Measurements from ENCODE around the gene PLXND1. TPM values are rescaled to one million over a fixed set of nuclear protein-coding genes. Genes with fewer than 3 reads are reported as not detected.

The PLXND1 gene
- total RNA-seq, 4 donors from 2014 or later, result 13.1 to 305 (median 48.2) TPM

- Histone ChIP-seq H3K4me3 (no peak overlapping the region), H3K4me1 (peaks cover 0 to 21% (median 0%) of the 10 kb centered on the region in 4 donors), H3K27me3 (no peaks in the 10 kb centered on the region), H3K9me3 (no peaks in the 10 kb centered on the region), H3K36me3 (peaks cover 0 to 10% (median 0%) of the 10 kb centered on the region in 3 donors), H3K27ac (peak overlapping the region in 1 of 4 donors; percentile 27)
- no peak for TF ChIP-seq POLR2A (IDR thresholded peaks at IDR 0.05)
- DNase-seq, result peak in 1 of 3 donors; percentile 71
Measured at GRCh38 chr3:129586746-129587430, 19.6 kb downstream of the PLXND1 start.

DNA sequence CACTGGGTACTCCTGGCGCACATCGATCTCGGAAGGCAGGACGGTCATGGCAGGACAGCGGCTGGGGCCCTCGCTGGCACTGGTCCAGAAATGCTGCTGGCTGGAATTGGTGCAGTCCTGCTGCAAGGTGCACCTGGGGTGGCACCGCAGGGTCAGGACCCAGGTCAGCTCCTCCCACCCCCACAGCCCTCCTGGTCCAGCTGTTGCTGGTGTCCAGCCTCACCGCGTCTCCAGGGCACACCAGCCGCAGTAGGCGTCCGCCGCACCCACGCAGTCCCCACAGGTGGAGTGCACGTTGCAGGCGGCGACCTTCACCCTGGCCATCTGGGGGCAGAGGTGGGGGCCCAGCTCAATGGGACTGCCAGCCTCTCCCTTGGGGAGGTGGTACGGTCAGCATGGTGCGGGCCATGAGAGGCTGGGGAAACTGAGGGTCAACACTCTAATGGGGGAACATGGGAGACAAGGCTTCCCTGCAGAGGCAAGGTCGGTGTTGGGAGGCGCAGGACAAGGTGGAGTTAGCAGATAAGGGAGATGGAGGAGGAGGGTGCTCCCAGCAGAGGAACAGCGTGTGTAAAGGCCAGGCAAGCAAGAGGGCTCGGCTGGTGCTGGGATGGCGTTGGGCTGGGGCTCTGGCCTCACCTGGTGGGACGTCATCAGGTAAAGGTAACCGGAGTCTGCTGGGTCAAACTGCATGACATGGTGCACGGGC lies 20.4 kb downstream of the PLXND1 start:
- no peak for DNase-seq
- Histone ChIP-seq H3K27me3 (no peaks in the 10 kb centered on the region), H3K4me3 (no peak overlapping the region), H3K9me3 (no peaks in the 10 kb centered on the region), H3K27ac (no peak overlapping the region), H3K4me1 (peaks cover 0 to 14% (median 0%) of the 10 kb centered on the region in 4 donors), H3K36me3 (peaks cover 0 to 13% (median 0%) of the 10 kb centered on the region in 3 donors)
- TF ChIP-seq, protein P1, sequence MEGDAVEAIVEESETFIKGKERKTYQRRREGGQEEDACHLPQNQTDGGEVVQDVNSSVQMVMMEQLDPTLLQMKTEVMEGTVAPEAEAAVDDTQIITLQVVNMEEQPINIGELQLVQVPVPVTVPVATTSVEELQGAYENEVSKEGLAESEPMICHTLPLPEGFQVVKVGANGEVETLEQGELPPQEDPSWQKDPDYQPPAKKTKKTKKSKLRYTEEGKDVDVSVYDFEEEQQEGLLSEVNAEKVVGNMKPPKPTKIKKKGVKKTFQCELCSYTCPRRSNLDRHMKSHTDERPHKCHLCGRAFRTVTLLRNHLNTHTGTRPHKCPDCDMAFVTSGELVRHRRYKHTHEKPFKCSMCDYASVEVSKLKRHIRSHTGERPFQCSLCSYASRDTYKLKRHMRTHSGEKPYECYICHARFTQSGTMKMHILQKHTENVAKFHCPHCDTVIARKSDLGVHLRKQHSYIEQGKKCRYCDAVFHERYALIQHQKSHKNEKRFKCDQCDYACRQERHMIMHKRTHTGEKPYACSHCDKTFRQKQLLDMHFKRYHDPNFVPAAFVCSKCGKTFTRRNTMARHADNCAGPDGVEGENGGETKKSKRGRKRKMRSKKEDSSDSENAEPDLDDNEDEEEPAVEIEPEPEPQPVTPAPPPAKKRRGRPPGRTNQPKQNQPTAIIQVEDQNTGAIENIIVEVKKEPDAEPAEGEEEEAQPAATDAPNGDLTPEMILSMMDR (IDR thresholded peaks at IDR 0.05), result no peak
- TF ChIP-seq POLR2A (IDR thresholded peaks at IDR 0.05), result no peak

GRCh38 chr3:129584631-129585030 lies 21.8 kb downstream of the PLXND1 start:
- no peak for TF ChIP-seq POLR2A (IDR thresholded peaks at IDR 0.05)
- TF ChIP-seq, protein P1 (IDR thresholded peaks at IDR 0.05), result no peak
- DNase-seq, result no peak
- H3K36me3 ChIP-seq, result peaks cover 0 to 13% (median 0%) of the 10 kb centered on the region in 3 donors
- no peaks in the 10 kb centered on the region for H3K9me3 ChIP-seq
- H3K27me3 ChIP-seq, result no peaks in the 10 kb centered on the region
- no peak overlapping the region for H3K27ac ChIP-seq
- H3K4me3 ChIP-seq, result no peak overlapping the region
- peaks cover 0 to 14% (median 0%) of the 10 kb centered on the region in 4 donors for H3K4me1 ChIP-seq

GRCh38 chr3:129583289-129583688 lies 23.2 kb downstream of the PLXND1 start:
- Histone ChIP-seq H3K27ac (no peak overlapping the region), H3K4me3 (no peak overlapping the region), H3K4me1 (peaks cover 0 to 15% (median 6%) of the 10 kb centered on the region in 4 donors), H3K27me3 (no peaks in the 10 kb centered on the region), H3K36me3 (peaks cover 0 to 13% (median 0%) of the 10 kb centered on the region in 3 donors), H3K9me3 (no peaks in the 10 kb centered on the region)
- TF ChIP-seq POLR2A (IDR thresholded peaks at IDR 0.05), result no peak
- TF ChIP-seq, protein P1 (IDR thresholded peaks at IDR 0.05), result no peak
- DNase-seq, result no peak

DNA sequence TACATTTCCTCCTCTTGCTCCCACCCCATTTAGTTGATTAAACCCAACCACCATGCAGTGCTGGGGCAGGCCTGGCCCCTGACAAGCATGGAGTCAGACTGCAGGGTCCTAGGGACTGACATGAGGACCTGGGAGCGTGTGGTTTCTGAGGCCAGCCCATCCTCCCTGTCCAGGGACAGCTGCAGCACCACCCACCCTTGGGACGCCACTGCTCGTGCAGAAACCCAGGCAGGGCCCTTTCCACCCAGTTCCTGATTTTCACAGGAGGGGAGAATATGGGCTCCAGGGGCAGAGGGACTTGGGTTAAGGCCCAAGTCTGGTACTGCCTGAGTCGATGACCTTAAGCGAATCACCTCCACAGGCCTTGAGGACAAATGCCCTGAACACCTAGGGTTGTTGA lies 23.7 kb downstream of the PLXND1 start:
- TF ChIP-seq, protein P1 (IDR thresholded peaks at IDR 0.05), result no peak
- no peak for TF ChIP-seq POLR2A (IDR thresholded peaks at IDR 0.05)
- H3K27me3 ChIP-seq, result no peaks in the 10 kb centered on the region
- peak overlapping the region in 1 of 4 donors; percentile 10 for H3K27ac ChIP-seq
- H3K4me3 ChIP-seq, result no peak overlapping the region
- no peak for DNase-seq
- H3K9me3 ChIP-seq, result no peaks in the 10 kb centered on the region
- peaks cover 0 to 20% (median 10%) of the 10 kb centered on the region in 4 donors for H3K4me1 ChIP-seq
- H3K36me3 ChIP-seq, result peaks cover 0 to 13% (median 0%) of the 10 kb centered on the region in 3 donors

DNA sequence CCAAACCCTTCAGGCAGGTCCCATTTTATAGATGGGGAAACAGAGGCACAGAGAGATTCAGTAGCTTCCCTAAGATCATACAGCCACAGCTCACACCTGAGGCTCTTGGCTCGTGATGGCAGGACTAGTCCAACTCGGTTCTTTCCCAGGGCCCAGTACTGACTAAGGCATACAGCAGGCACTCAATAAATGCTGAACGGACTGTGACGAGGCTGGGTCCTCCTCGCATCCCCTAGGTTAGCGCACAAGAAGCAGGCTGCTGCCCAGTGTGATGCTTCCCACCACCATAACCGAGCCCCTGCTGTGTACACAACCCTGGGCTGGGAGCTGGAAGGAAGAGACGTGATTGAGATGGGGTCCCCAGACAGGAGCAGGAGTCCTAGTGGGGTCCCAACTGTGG lies 24.9 kb downstream of the PLXND1 start:
- no peak overlapping the region for H3K27ac ChIP-seq
- H3K36me3 ChIP-seq, result peaks cover 0 to 13% (median 0%) of the 10 kb centered on the region in 3 donors

More for the DNA sequence above, 24.9 kb downstream of the PLXND1 start:
- H3K27me3 ChIP-seq, result no peaks in the 10 kb centered on the region
- no peak overlapping the region for H3K4me3 ChIP-seq
- peaks cover 0 to 22% (median 18%) of the 10 kb centered on the region in 4 donors for H3K4me1 ChIP-seq
- no peak for TF ChIP-seq POLR2A (IDR thresholded peaks at IDR 0.05)
- no peak for DNase-seq
- no peaks in the 10 kb centered on the region for H3K9me3 ChIP-seq
